ENCODE measurements around the gene ZCCHC2.

The ZCCHC2 gene

GRCh38 chr18:62518460-62519375 lies 4.1 kb upstream of the ZCCHC2 start:
- in situ Hi-C loops (cut with HindIII; ENCODE audit: low pct_unique_long_range_greater_than_20kb, low sequenced_read_pairs): no loop called here
- no peak for DNase-seq (ENCODE audit: low read depth in 1 of 2, low spot score in 1 of 2)
- TF ChIP-seq JUND (IDR thresholded peaks at IDR 0.05; ENCODE audit: low read depth): no peak

GRCh38 chr18:62519684-62520083 lies 3.1 kb upstream of the ZCCHC2 start:
- no peak for TF ChIP-seq JUND (IDR thresholded peaks at IDR 0.05; ENCODE audit: low read depth)
- DNase-seq (ENCODE audit: low read depth in 1 of 2, low spot score in 1 of 2): no peak
- in situ Hi-C loops (cut with HindIII; ENCODE audit: low pct_unique_long_range_greater_than_20kb, low sequenced_read_pairs): no loop called here

GRCh38 chr18:62521082-62521481 lies 1.7 kb upstream of the ZCCHC2 start:
- in situ Hi-C loops (cut with HindIII; ENCODE audit: low pct_unique_long_range_greater_than_20kb, low sequenced_read_pairs): no loop called here
- DNase-seq (ENCODE audit: low read depth in 1 of 2, low spot score in 1 of 2): no peak
- no peak for TF ChIP-seq JUND (IDR thresholded peaks at IDR 0.05; ENCODE audit: low read depth)

- in situ Hi-C loops (cut with HindIII; ENCODE audit: low pct_unique_long_range_greater_than_20kb, low sequenced_read_pairs): no loop called here
- TF ChIP-seq JUND (IDR thresholded peaks at IDR 0.05; ENCODE audit: low read depth): no peak
- no peak for DNase-seq (ENCODE audit: low read depth in 1 of 2, low spot score in 1 of 2)
These were observed 1.2 kb upstream of the ZCCHC2 start for GRCh38 chr18:62521593-62521992.

- no peak for TF ChIP-seq JUND (IDR thresholded peaks at IDR 0.05; ENCODE audit: low read depth)
- in situ Hi-C loops (cut with HindIII; ENCODE audit: low pct_unique_long_range_greater_than_20kb, low sequenced_read_pairs): no loop called here
- DNase-seq (ENCODE audit: low read depth in 1 of 2, low spot score in 1 of 2): no peak
These were observed 684 bp upstream of the ZCCHC2 start for GRCh38 chr18:62522178-62522503.

- DNase-seq (ENCODE audit: low read depth in 1 of 2, low spot score in 1 of 2): no peak
- no peak for TF ChIP-seq JUND (IDR thresholded peaks at IDR 0.05; ENCODE audit: low read depth)
- in situ Hi-C loops (cut with HindIII; ENCODE audit: low pct_unique_long_range_greater_than_20kb, low sequenced_read_pairs): no loop called here
These were observed 397 bp downstream of the ZCCHC2 start for GRCh38 chr18:62523255-62523588.

GRCh38 chr18:62523631-62524439 lies 1.0 kb downstream of the ZCCHC2 start:
- in situ Hi-C loops (cut with HindIII; ENCODE audit: low pct_unique_long_range_greater_than_20kb, low sequenced_read_pairs): no loop called here
- DNase-seq (ENCODE audit: low read depth in 1 of 2, low spot score in 1 of 2): peak in 1 of 2 experiments; percentile 64
- TF ChIP-seq JUND (IDR thresholded peaks at IDR 0.05; ENCODE audit: low read depth): no peak

GRCh38 chr18:62524440-62525200 lies 1.8 kb downstream of the ZCCHC2 start:
- peak; percentile 42 to 46 for DNase-seq (ENCODE audit: low read depth in 1 of 2, low spot score in 1 of 2)
- in situ Hi-C loops (cut with HindIII; ENCODE audit: low pct_unique_long_range_greater_than_20kb, low sequenced_read_pairs): no loop called here
- TF ChIP-seq JUND (IDR thresholded peaks at IDR 0.05; ENCODE audit: low read depth): no peak

- in situ Hi-C loops (cut with HindIII; ENCODE audit: low pct_unique_long_range_greater_than_20kb, low sequenced_read_pairs): no loop called here
- DNase-seq (ENCODE audit: low read depth in 1 of 2, low spot score in 1 of 2): no peak
- TF ChIP-seq JUND (IDR thresholded peaks at IDR 0.05; ENCODE audit: low read depth): no peak
These were observed 2.8 kb downstream of the ZCCHC2 start for GRCh38 chr18:62525608-62526007.

GRCh38 chr18:62526098-62527025 lies 3.5 kb downstream of the ZCCHC2 start:
- DNase-seq (ENCODE audit: low read depth in 1 of 2, low spot score in 1 of 2): peak; percentile 67 to 84
- TF ChIP-seq JUND (IDR thresholded peaks at IDR 0.05; ENCODE audit: low read depth): no peak
- in situ Hi-C loops (cut with HindIII; ENCODE audit: low pct_unique_long_range_greater_than_20kb, low sequenced_read_pairs): no loop called here

- no peak for DNase-seq (ENCODE audit: low read depth in 1 of 2, low spot score in 1 of 2)
- in situ Hi-C loops (cut with HindIII; ENCODE audit: low pct_unique_long_range_greater_than_20kb, low sequenced_read_pairs): no loop called here
- no peak for TF ChIP-seq JUND (IDR thresholded peaks at IDR 0.05; ENCODE audit: low read depth)
These were observed 6.8 kb downstream of the ZCCHC2 start for GRCh38 chr18:62529597-62529996.

- TF ChIP-seq JUND (IDR thresholded peaks at IDR 0.05; ENCODE audit: low read depth): no peak
- in situ Hi-C loops (cut with HindIII; ENCODE audit: low pct_unique_long_range_greater_than_20kb, low sequenced_read_pairs): no loop called here
- DNase-seq (ENCODE audit: low read depth in 1 of 2, low spot score in 1 of 2): no peak
These were observed 8.3 kb downstream of the ZCCHC2 start for GRCh38 chr18:62531078-62531477.

All from T47D (cell line).